Measurements from ENCODE around the gene LRRC59.
"Not testable (repeated sequence)": the region's sequence is repeated elsewhere in the genome, so short reads cannot be mapped to it uniquely, and the experiment has no call there.

Gene LRRC59

DNA sequence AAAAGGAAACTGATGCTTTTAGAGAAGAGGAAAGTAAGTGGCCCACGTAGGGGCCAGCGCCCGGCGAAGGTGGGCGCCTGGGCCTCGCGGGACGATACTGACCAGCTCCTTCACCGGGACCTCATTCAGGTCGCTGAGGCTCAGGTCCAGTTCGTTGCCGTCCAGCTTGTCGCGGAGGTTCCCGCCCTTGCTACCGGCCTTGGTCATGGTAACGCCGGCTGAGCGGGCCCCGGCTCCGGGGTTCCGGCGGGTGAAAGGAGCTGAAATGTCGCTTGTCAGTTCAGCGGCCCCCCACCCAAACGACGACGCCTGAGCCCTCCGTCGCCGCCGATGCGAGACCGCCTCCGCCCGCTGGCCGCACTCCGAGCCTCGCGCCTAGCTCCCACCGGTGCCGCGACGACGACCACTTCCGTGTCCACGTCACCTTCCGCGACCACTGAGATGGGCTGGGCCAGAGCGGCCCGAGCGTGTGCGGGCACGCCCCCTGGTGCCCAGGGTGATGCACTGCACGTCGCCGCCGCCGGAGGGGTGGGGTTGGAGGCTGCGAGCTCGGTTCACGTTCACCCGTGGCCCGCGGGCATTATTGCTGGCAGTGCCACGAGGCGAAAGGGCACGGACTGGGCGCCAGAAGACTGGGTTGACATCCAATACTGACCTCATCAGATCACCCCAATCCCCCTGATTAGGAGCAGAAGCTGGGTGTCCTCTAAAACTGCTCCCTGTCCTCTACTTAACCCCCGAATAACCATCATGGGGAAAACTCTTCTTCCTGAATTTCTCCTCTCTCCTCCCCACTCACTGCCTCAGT is at the start of gene LRRC59:
Gene LRRC59, minus strand, starts transcription at position 413 of the 808 bp plus-strand sequence. Its CDS starts 206 bp downstream, at position 207.
- DNase-seq = peak; percentile 96
- peak; percentile 98 for ATAC-seq

GRCh38 chr17:50445730-50446325 is 48.5 kb upstream of the LRRC59 start:
- no peak for DNase-seq
- no peak for ATAC-seq

GRCh38 chr17:50444841-50445715 is 47.8 kb upstream of the LRRC59 start:
- no peak for ATAC-seq
- DNase-seq = no peak

GRCh38 chr17:50443505-50443974 is 46.2 kb upstream of the LRRC59 start:
- ATAC-seq = no peak

DNA sequence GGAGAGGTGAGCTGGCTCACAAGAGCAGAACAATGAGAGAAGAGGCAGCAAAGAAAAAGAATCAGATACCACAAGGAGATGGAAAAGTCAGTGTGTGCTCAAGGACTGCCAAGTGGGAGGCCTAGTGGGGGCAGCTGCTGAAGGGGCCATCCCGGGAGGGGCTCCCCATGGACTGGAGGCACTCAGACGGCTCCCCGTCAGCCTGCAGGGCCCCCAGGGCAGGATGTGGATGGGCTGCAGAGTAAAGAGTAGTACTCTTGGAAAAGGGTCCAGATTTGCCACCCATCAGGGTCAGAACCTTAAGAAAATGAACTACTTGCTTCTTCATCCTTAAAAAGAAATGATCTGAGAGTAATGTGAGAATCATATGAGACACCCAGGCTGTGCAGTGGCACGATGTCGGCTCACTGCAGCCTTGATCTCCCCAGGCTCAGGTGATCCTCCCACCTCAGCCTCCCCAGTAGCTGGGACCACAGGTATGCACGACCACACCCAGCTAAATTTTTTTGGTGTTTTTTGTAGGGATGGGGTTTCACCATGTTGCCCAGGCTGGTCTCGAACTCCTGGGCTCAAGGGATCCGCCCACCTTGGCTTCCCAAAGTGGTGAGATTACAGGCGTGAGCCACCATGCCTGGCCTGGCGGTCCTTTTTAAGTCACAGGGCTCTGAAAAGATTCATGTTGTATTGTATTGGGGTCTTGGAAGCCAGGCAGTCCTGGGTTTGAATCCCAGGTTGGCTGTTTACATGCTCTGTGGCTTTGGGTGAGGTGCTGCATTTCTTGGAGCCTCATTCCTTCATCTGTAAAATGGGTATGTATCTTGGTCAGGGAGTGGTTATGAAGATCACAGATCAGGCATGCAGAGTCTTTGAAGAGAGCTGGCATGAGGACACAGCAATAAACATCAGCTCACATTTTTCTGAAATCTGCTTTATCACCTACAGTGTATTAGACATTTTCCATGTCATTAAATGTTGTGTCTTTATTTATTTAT is 43.8 kb upstream of the LRRC59 start:
- no peak for ATAC-seq

More at GRCh38 chr17:50443505-50443974, 46.2 kb upstream of the LRRC59 start:
- no peak for DNase-seq

DNA sequence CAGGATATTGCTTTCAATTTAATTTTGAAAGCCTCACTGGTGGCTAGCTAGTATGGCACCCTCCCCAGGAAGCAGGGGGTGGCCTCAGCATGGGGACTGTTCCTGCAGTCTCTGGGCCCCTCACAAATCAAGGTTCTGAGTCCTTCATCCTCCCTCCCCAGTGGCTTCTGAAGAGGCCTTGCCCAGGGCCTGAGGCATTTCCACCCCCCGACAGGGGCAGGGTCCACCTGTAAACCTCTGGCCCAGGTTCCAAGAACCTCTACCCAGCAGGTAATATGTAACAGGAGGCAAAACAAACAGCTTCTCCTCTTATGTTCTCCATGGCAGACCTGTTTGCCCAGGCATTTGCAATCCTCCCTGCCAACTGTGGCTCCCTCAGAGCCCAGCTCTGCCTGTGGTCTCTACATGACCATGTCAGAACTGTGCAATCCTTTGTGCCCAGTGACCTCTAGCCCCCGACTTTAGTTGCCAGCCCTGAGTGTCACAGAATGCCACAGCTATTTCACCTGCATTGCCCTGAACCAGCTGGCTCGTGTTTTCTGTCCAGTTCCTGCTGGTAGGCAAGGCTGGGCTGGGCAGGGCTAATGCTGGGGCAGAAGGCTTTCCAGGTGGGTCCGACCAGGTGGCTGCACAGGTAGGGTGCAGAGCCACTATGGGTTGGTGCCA is 43.0 kb upstream of the LRRC59 start:
- no peak for ATAC-seq

More for the DNA sequence above, 43.8 kb upstream of the LRRC59 start:
- no peak for DNase-seq

GRCh38 chr17:50439008-50439407 is 41.7 kb upstream of the LRRC59 start:
- ATAC-seq = no peak
- no peak for DNase-seq

More for the DNA sequence above, 43.0 kb upstream of the LRRC59 start:
- DNase-seq = no peak

DNA sequence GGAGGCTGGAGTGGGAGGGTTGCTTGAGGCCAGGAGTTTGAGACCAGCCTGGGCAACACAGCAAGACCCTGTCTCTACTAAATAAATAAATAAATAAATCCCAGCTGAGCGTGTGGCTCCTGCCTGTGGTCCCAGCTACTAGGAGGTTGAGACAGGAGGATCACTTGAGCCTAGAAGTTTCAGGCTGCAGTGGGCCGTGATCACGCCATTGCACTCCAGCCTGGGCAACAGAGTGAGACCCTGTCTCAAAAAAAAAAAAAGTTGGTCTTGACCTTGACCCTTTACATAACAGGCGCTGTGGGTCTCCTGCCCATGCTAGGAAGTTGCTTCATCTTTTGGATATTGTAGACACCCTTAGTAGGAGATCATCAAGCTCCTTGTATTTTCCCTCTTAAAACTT is 40.1 kb upstream of the LRRC59 start:
- ATAC-seq (no peak), DNase-seq (no peak)

DNA sequence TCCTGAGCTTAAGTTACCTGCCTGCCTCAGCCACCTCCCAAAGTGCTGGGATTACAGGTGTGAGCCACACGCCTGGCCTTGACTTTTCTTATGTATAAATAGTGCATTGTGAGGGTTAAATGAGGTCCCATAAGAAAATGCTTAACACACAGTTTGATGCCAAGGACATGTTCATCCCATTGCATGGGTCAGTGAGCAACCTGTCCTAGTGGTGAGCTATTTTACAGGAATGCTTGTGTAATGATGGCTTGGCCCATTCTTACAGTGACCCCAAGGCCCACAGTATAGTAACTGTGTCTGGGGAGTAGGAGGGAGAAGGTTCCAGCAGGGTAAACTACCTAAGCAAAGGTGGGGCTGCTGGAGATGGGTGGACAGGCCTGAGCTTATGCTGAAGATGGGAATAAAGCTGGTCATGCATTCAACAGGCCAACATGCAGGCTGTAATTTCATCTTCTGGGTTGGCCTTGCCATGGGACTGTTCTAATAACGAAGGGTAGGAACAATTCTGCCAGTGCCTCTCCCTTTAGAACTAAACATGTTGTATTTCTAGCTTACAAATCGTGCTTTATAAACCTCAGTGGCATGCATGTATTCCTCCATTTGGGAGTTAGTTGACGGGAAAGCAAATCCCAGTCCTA is 34.9 kb upstream of the LRRC59 start:
- DNase-seq = no peak
- ATAC-seq = no peak

GRCh38 chr17:50430821-50431618 is 33.7 kb upstream of the LRRC59 start:
- ATAC-seq (no peak), DNase-seq (no peak)

- ATAC-seq (no peak), DNase-seq (no peak)
Measured at GRCh38 chr17:50429793-50430192, 32.5 kb upstream of the LRRC59 start.

DNA sequence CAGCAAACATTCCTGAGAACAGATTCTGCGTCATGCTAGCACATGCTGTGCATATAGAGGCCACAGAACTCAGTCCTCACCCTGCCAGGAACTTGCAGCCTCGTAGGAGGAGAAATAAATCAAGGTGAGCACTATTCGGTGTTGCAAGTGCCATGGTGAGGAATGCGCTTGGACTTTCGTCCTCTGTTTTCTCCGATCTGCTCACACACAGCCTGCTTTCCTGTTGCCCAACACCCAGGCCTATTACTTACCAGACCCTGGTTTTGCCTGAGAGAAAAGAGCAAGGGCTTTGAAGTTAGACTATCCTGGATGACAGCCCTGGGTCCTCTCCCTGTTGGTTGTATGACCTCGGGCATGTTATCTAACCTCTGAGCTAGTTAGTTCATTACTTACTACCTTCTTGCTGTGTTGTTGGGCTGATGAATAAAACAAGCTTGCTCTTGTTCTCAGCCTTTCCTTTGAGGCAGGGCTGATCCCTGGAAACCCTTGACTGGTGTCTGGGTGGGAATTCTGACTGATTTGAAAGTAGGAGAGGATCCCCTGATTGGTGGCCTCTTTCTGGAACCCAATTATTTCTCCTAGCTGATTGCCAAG is 31.6 kb upstream of the LRRC59 start:
- DNase-seq (no peak), ATAC-seq (no peak)

GRCh38 chr17:50428126-50428525 is 30.8 kb upstream of the LRRC59 start:
- DNase-seq, ATAC-seq: not testable (repeated sequence)

DNA sequence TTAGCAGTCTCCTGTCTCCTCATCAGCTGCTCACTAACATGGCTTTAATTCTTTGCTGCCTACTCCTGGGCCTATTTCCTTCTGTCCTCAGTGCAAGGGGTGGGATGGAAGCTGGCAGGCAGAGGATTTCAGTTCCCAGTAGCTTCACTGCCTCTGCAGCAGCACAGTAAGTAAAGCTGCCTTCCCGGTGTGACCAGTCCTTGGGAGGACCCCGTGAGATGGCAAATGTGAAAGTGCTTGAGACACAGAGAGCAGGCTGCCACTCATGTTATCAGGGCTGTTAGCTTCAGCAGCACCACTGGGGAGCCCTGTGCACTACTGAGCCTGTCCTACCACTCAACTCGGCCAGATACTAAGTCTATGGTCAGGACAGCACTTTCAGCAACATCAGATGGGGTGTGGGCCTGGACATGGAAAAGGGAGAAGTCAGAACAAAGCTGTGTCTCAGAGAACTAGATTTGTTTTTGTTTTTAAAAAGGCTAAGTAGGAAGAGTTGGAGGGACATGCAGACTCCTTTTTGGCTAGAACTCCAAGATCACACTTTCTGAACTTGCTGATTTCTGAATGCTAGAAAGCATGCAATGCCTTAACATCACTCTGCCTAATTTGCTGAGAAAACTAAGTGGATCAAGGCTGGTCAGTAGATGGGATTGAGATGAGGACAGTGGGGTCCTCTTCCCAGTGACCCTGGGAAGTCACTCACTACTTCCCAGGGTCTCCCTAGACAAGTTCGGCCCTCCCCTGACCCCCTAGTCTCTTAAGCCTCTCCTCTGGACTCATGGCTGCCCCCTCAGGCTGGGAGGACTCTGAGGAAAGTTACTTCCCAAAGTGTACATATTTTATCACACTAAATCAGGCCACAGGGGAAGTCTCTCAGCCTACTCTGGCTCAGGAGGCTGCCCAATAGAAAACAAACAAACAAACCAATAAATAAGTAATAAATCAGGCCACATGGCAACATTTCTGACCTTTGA is 29.8 kb upstream of the LRRC59 start:
- DNase-seq (peak; percentile 63), ATAC-seq (peak; percentile 51)

DNA sequence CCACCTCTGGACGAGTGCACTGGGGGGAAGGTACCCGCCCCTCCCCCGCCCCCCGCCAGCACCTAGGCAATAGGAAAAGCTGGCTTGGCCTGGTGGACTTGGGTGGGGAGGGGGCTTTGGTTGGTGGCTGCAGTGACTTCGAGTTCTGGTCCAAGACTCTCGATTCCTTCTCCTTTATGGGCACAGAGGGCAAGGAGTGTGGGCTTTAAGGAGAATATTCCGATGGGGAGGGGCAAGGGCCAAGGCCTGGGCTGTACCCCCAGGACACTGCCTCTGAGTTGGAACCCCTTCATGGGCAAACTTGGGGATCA is 29.1 kb upstream of the LRRC59 start:
- peak; percentile 6 for DNase-seq
- ATAC-seq = no peak

GRCh38 chr17:50425682-50426471 is 28.6 kb upstream of the LRRC59 start, which contains the start of gene ACSF2:
Gene ACSF2, plus strand, starts transcription at chr17:50426218. Its CDS starts 44 bp downstream, at chr17:50426262.
- peak; percentile 84 for ATAC-seq
- DNase-seq = peak; percentile 78

Data from stimulated activated naive CD8-positive, alpha-beta T cell treated with anti-CD3 and anti-CD28 coated beads, Interleukin-15, Interleukin-2, amounts not matched to agents 100 U/mL and 50 U/mL, for 24 hours (primary cell).